ENCODE measurements around the gene SLC44A4.
"Not testable (repeated sequence)": the region's sequence is repeated elsewhere in the genome, so short reads cannot be mapped to it uniquely, and the experiment has no call there.

SLC44A4 gene

DNA sequence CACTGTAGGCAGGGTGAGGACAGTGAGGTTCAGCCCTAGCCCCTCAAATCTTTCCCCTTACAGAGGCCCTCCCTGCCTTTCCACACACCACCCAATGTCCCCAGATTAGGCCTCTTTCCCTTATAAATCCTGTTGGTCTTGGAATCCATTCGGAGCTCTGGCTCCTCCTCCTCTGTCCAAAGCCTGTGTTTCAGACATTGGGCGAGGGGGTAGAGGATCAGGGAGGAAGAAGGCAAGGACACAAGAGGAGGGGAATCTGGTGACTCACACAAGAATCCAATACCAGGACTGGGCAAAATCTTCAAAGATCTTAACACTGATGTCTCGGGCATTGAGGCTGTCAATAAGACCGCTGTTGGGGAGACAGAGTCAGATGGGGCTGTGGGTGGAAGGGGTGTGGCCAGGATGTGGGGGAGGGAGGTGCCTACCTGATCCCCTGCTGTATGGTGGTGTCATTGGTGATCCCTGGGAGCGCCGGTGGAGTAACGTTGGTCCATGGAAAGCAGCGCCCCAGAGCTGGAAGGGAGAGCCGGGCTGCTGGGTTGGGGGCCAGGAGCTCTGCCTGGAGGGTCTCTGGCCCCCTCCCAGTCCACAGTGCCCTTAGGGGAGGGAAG, 7.6 kb downstream of the SLC44A4 start:
- TF ChIP-seq, protein P1, sequence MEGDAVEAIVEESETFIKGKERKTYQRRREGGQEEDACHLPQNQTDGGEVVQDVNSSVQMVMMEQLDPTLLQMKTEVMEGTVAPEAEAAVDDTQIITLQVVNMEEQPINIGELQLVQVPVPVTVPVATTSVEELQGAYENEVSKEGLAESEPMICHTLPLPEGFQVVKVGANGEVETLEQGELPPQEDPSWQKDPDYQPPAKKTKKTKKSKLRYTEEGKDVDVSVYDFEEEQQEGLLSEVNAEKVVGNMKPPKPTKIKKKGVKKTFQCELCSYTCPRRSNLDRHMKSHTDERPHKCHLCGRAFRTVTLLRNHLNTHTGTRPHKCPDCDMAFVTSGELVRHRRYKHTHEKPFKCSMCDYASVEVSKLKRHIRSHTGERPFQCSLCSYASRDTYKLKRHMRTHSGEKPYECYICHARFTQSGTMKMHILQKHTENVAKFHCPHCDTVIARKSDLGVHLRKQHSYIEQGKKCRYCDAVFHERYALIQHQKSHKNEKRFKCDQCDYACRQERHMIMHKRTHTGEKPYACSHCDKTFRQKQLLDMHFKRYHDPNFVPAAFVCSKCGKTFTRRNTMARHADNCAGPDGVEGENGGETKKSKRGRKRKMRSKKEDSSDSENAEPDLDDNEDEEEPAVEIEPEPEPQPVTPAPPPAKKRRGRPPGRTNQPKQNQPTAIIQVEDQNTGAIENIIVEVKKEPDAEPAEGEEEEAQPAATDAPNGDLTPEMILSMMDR (IDR thresholded peaks at IDR 0.05; ENCODE audit: insufficient read depth, missing control alignments): no peak
- DNase-seq (ENCODE audit: insufficient read length, low spot score): no peak
- no peak for FAIRE-seq

DNA sequence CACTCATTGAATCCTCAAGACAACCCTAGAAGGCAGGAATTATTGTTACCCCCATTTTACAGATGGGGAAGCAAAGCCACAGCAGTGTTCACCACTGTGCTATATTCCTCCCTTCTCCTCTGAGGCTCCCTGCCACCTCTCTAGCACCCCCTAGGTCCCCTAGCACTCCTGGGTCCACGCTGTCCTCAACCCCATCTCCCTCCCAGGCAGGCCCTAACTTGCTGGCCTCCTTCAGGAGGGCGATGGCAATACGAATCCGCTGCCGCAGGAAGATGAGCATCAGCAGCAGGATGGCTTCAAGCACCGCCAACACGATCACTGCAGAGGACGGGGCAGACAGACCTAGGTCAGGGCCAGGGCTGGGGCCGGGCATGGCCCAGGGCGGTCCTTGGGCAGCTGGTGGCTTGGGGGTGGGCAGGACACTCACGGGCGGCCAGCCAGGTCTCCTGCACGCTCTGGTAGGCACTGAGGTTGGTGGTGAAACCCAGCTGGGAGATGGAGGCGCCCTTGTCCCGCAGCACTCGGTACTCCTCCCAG, 8.3 kb downstream of the SLC44A4 start:
- FAIRE-seq: no peak
- TF ChIP-seq, protein P1 (IDR thresholded peaks at IDR 0.05; ENCODE audit: insufficient read depth, missing control alignments): no peak
- no peak for DNase-seq (ENCODE audit: insufficient read length, low spot score)

DNA sequence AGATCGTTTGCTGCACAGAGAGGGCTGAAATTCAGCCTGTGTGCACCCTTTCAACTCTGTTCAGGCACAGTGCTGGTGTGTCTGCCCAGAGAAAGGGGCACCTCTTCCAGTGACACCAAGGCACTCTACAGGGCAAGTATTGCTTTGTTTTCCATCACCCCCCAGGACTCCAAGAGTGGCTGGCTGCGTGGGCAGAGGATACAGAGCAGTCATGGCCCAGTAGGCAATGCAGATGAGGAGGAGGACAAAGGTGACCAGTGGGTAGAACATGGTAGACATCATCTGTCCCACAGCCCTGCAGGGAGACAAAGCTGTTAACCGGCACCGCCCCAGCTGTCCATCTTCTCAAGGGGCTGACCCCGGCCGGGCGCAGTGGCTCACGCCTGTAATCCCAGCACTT, 9.5 kb downstream of the SLC44A4 start:
- TF ChIP-seq, protein P1 (IDR thresholded peaks at IDR 0.05; ENCODE audit: insufficient read depth, missing control alignments): no peak
- DNase-seq (ENCODE audit: insufficient read length, low spot score) (no peak), FAIRE-seq (no peak)

DNA sequence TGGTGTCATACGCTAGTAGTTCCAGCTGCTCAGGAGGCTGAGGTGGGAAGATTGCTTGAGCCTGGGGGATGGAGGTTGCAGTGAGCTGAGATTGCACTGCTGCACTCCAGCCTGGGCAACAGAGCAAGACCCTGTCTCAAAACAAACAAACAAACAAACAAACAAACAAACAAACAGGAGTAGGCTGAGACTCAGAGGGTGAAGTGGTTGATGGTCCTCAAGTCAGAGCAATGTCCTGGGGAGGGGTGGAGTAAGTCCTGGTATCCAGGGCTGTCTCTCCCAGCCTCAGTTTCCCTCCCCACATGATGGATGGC, 10.2 kb downstream of the SLC44A4 start:
- not testable (repeated sequence) for FAIRE-seq

DNA sequence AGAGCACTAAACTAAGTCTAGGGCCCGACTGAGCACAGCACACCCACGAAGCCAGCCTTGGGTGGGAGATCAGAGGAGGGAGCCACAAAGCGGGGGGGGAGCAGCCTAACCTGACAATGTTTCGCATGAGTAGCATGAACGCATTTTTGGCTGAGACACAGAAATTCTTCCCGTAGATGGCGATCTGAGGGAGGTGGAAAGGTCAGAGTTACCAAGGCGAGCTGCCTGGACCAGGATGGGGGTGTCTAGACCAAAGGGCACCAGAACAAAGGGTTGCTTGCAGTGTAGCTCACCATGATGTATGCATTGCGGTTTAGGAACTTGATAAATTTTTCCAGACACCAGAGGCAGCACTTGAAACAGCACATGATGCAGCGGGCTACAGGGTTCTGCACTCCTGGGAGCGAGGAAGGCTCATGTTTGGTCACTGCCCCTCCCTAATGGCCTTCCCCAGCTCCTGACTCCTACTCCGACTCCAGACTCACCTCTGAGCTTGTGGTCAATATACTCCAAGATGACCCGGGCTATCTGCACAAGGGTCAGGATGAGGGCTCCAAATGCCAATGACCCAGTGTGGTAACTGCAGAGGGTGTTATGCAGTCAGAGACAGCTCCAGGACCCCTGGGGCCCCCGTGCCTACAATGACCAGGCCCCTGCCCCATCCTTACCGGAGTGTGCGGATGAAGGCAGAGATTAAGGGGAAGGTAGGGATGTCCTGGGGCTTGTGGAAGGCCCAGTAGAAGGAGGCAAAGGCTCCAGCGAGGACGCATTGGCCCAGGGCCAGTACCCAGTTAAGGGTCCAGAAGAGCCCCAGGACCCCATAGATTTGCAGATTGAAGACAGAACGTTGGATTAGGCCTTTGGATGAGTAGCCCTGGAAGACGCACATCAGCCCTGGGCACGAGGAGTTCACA, 13.3 kb downstream of the SLC44A4 start:
- DNase-seq (ENCODE audit: insufficient read length, low spot score): no peak
- TF ChIP-seq, protein P1 (IDR thresholded peaks at IDR 0.05; ENCODE audit: insufficient read depth, missing control alignments): no peak
- no peak for FAIRE-seq

More for the DNA sequence above, 10.2 kb downstream of the SLC44A4 start:
- DNase-seq (ENCODE audit: insufficient read length, low spot score): not testable (repeated sequence)

DNA sequence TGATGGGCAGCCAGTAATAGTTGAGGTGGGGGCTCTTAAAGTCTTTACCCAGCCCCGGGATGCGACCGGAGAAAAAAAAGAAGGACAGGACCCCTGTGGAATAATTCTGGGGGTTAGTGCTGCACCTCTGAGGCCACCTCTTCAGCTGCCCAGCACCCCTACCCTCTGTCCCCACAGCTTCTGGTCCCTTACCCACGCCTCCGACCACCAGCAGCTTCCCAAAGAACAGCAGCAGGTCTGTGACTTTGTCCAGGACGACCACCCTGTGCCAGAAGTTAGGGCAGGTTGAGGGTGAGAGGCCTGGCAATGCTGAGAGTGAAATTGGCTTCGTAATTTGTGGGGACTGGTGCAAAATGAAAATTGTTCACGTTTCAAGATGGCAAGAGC, 14.0 kb downstream of the SLC44A4 start:
- TF ChIP-seq, protein P1 (IDR thresholded peaks at IDR 0.05; ENCODE audit: insufficient read depth, missing control alignments): no peak
- DNase-seq (ENCODE audit: insufficient read length, low spot score) (no peak), FAIRE-seq (no peak)

DNA sequence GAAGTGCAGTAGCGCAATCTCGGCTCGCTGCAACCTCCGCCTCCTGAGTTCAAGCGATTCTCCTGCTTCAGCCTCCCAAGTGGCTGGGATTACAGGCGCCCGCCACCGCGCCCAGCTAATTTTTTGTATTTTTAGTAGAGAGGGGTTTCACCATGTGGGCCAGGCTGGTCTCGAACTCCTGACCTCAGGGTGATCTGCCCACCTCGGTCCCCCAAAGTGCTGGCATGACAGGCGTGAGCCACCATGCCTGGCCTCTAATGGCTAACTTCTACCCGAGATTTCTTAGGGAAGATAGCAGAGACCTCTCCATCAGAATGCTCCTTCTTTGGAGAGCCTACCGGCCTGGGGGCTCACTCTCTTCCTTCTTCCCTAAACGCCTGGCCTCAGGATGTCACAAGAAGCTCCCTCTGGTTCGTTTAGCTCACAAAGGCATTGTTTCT, 14.7 kb downstream of the SLC44A4 start:
- not testable (repeated sequence) for FAIRE-seq; DNase-seq (ENCODE audit: insufficient read length, low spot score)
